ENCODE measurements around the gene LDLRAD3. TPM values are rescaled to one million over a fixed set of nuclear protein-coding genes. Genes with fewer than 3 reads are reported as not detected.

LDLRAD3 gene
- total RNA-seq, 1 experiment from 2014 or later = 19.0 TPM

- ChIA-PET RAD21 (ENCODE audit: low non-redundant PET in 1 of 2, low total read pairs in 2 of 2, uncharacterized antibody in 2 of 2, unreplicated experiment in 2 of 2) (no interaction called here), POLR2A (no interaction called here)
Observed at GRCh38 chr11:35995681-35996271, 51.9 kb downstream of the LDLRAD3 start.

More at GRCh38 chr11:35995681-35996271, 51.9 kb downstream of the LDLRAD3 start:
- intact Hi-C loops (cut with micrococcal nuclease) = no loop called here
- DNase-seq (ENCODE audit: low read depth, low spot score) (no peak), ATAC-seq (no peak)
- Histone ChIP-seq H3K79me2 (ENCODE audit: insufficient read depth, low read length) (peaks cover 16% of the 10 kb centered on the region), H3K4me2 (ENCODE audit: low read length) (no peak overlapping the region), H3K4me3 (replicated peaks in 1 of 2; ENCODE audit: low read depth in 1 of 2, low read length in 2 of 2) (no peak overlapping the region), H3K9me2 (ENCODE audit: insufficient read depth) (no peaks in the 10 kb centered on the region), H2AFZ (ENCODE audit: low read depth, low read length, poor library complexity, severe bottlenecking) (no peak overlapping the region), H4K20me1 (ENCODE audit: insufficient read depth) (no peaks in the 10 kb centered on the region), H3K27me3 (ENCODE audit: insufficient read depth, low read length) (no peaks in the 10 kb centered on the region), H3K36me3 (ENCODE audit: control insufficient read depth in 1 of 2, insufficient read depth in 2 of 2, low read length in 2 of 2) (no peaks in the 10 kb centered on the region), H3K9ac (ENCODE audit: low read length) (no peak overlapping the region), H3K4me1 (ENCODE audit: control insufficient read depth in 1 of 2, insufficient read depth in 2 of 2, low read length in 2 of 2) (no peaks in the 10 kb centered on the region; a peak in 1 of 4 replicates), H3K27ac (ENCODE audit: low read depth, low read length) (no peak overlapping the region), H3K9me3 (ENCODE audit: control insufficient read depth in 1 of 2, insufficient read depth in 1 of 2, low read depth in 1 of 2, low read length in 2 of 2) (no peaks in the 10 kb centered on the region)
- CTCF ChIA-PET = no interaction called here
- no TSS peak for BruUV-seq (replicated peaks)
- TF ChIP-seq JUND (IDR thresholded peaks at IDR 0.05) (no peak), ZFX (IDR thresholded peaks at IDR 0.05) (no peak), POLR2A (IDR thresholded peaks at IDR 0.05; ENCODE audit: borderline replicate concordance, extremely low read depth, insufficient read depth, insufficient read length) (no peak), SP1 (IDR thresholded peaks at IDR 0.05; ENCODE audit: low read depth) (no peak), EGR1 (IDR thresholded peaks at IDR 0.05; ENCODE audit: low read depth) (no peak), CTCF (IDR thresholded peaks at IDR 0.05 in 2 of 3, conservative IDR thresholded peaks at IDR 0.05 in 1 of 3; ENCODE audit: borderline replicate concordance in 1 of 3, insufficient read depth in 1 of 3, low read depth in 2 of 3, low read length in 2 of 3) (no peak), SIN3A (IDR thresholded peaks at IDR 0.05; ENCODE audit: low read depth) (no peak), CEBPB (IDR thresholded peaks at IDR 0.05; ENCODE audit: low read depth) (no peak)
